ENCODE results near the gene ITPKB.
A peak's percentile ranks its signal among the peaks of the same experiment; 100 is the strongest.
"Not testable (repeated sequence)": the region's sequence is repeated elsewhere in the genome, so short reads cannot be mapped to it uniquely, and the experiment has no call there.

ITPKB gene

GRCh38 chr1:226607268-226607660 is 131.8 kb downstream of the ITPKB start:
- no peak for DNase-seq
- no peak for ATAC-seq
- Mint-ChIP-seq H3K27ac (no peak overlapping the region), H3K4me1 (peaks cover 20% of the 10 kb centered on the region), H3K27me3 (no peaks in the 10 kb centered on the region), H3K9me3 (no peaks in the 10 kb centered on the region), H3K4me3 (no peak overlapping the region)

DNA sequence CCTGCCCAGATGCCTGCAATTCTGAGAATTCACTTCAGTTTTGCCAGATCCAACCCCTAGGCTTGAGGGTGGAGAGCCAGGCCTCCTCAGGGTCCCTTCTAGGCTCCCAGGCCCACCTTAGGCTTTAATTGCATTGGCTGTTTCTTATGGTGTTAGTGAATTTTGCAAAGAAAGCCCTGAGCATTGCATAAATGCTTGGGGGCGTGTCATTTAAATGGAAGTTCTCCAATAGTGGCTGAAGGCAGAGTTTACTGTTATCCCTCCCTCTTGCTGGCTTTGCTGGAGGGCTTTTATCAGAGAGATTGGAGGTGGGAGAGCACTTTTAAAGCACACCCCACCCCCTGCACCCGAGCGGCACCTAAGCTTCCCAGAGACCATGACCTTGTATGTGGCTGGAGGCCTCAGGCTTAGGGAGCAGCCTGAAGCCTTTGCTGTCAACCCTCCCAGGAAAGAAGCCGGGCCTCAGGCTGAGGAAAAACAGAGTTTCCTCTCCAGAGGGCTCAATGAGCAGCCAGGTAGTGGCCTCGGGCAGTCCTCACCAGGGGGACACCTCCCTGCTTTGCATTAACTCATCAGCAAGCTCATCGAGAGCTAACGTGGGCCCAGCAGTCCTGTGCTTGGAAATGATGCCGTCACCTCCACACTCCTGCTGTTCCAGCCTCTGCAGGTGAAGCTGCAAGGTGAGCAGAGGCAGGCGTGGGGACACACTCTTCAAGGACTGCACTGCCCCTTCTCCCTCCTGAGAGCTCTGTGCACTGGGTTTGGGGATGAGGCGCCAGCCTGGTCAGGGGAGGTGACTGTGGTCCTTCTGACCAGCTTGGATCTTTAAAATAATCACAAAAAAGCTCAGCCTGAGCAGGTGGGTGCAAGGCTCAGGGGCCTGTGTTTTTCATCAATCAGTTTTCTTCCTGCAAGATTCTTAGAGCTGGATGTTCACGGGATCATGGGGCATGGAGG is 132.5 kb downstream of the ITPKB start:
- no peaks in the 10 kb centered on the region for H3K27me3 Mint-ChIP-seq
- ATAC-seq = no peak
- H3K9me3 Mint-ChIP-seq = no peaks in the 10 kb centered on the region
- DNase-seq = no peak
- H3K4me1 Mint-ChIP-seq = peaks cover 20% of the 10 kb centered on the region
- no peak overlapping the region for H3K4me3 Mint-ChIP-seq
- no peak overlapping the region for H3K27ac Mint-ChIP-seq

GRCh38 chr1:226605318-226605950 is 133.6 kb downstream of the ITPKB start:
- peaks cover 20% of the 10 kb centered on the region for H3K4me1 Mint-ChIP-seq
- no peaks in the 10 kb centered on the region for H3K9me3 Mint-ChIP-seq
- ATAC-seq (no peak), DNase-seq (no peak)
- H3K27me3 Mint-ChIP-seq = no peaks in the 10 kb centered on the region
- no peak overlapping the region for H3K27ac Mint-ChIP-seq
- H3K4me3 Mint-ChIP-seq = no peak overlapping the region

- no peaks in the 10 kb centered on the region for H3K9me3 Mint-ChIP-seq
- DNase-seq = no peak
- H3K4me1 Mint-ChIP-seq = peaks cover 20% of the 10 kb centered on the region
- H3K27me3 Mint-ChIP-seq = no peaks in the 10 kb centered on the region
- no peak overlapping the region for H3K4me3 Mint-ChIP-seq
- no peak for ATAC-seq
- H3K27ac Mint-ChIP-seq = no peak overlapping the region
Measured at GRCh38 chr1:226604560-226605317, 134.3 kb downstream of the ITPKB start.

- H3K4me1 Mint-ChIP-seq = peaks cover 20% of the 10 kb centered on the region
- no peak overlapping the region for H3K4me3 Mint-ChIP-seq
- ATAC-seq = no peak
- no peaks in the 10 kb centered on the region for H3K9me3 Mint-ChIP-seq
- peak overlapping the region in 1 of 2 donors; percentile 12 for H3K27ac Mint-ChIP-seq
- no peak for DNase-seq
- no peaks in the 10 kb centered on the region for H3K27me3 Mint-ChIP-seq
Measured at GRCh38 chr1:226603858-226604559, 135.1 kb downstream of the ITPKB start.

GRCh38 chr1:226603022-226603857 is 135.8 kb downstream of the ITPKB start:
- Mint-ChIP-seq H3K9me3 (no peaks in the 10 kb centered on the region), H3K4me3 (no peak overlapping the region), H3K4me1 (peaks cover 16% of the 10 kb centered on the region), H3K27ac (no peak overlapping the region), H3K27me3 (peaks cover 6% of the 10 kb centered on the region)
- DNase-seq = no peak
- no peak for ATAC-seq

DNA sequence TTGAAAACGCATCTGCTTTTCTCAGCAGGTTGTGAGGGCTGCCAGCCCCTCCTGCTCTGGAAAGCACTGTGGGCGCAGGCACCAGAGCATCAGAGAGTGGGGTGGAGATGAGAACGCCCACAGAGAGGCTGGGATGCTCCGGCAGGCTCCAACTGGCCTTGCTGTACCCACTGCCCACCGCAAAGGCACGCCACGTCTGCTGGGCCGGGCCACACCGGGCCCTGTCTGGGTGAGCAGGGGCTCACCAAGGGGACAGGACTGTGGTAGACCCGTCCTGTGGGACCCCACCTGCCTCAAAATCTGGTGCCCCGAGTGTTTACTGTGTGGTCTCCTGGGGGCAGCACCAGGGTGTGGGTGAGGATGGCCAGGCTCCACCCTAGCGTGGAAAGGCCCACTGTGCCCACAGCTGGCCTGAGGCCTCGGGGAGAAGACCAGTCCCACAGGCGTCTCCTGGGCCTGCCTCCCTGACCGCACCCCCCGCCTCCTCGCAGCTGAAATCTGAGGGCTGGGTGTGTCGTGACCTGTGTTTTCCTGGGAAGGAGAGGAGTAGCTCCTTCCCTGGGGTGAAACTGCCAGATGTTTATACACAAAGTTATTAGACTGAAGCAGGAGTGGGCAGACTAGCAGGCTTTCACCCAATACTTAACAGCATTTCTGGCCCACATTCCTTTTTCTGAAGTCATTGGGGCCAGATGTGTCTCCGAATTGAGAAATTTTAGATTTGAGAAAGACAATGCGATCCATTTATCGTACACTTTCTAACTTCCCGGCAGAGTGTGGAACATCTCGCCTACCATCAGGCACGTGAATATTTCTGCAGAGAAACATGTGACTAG is 136.7 kb downstream of the ITPKB start:
- Mint-ChIP-seq H3K27ac (peak overlapping the region in 1 of 2 donors; percentile 19), H3K9me3 (no peaks in the 10 kb centered on the region), H3K4me3 (no peak overlapping the region), H3K27me3 (peaks cover 6% of the 10 kb centered on the region), H3K4me1 (peaks cover 16% of the 10 kb centered on the region)
- no peak for ATAC-seq
- DNase-seq = no peak

GRCh38 chr1:226601456-226601855 is 137.6 kb downstream of the ITPKB start:
- Mint-ChIP-seq H3K27me3 (peaks cover 6% of the 10 kb centered on the region), H3K27ac (no peak overlapping the region), H3K4me3 (no peak overlapping the region), H3K4me1 (peaks cover 16% of the 10 kb centered on the region), H3K9me3 (no peaks in the 10 kb centered on the region)
- no peak for DNase-seq
- ATAC-seq = no peak

DNA sequence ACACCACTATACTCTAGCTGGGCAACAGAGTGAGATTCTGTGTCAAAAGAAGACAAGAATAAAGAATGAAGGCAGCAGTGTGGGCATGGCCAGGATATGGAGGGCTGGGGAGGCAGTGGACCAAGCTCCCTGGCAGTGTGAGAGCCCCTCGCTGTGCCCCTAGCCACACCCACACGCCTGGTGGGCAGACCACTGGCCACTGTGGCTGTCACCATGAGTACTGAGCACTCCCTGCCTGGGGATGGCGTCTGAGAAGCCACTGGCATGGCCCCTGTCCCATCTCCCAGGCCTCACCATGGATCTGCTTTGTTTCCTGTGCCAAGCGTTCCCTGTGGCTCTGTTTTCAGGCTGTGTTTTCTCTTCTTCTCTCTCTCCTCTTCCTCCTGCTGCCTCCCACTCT is 138.8 kb downstream of the ITPKB start:
- peaks cover 6% of the 10 kb centered on the region for H3K27me3 Mint-ChIP-seq
- H3K27ac Mint-ChIP-seq = no peak overlapping the region
- ATAC-seq (no peak), DNase-seq (no peak)
- no peak overlapping the region for H3K4me3 Mint-ChIP-seq
- H3K4me1 Mint-ChIP-seq = peaks cover 16% of the 10 kb centered on the region
- H3K9me3 Mint-ChIP-seq = no peaks in the 10 kb centered on the region

DNA sequence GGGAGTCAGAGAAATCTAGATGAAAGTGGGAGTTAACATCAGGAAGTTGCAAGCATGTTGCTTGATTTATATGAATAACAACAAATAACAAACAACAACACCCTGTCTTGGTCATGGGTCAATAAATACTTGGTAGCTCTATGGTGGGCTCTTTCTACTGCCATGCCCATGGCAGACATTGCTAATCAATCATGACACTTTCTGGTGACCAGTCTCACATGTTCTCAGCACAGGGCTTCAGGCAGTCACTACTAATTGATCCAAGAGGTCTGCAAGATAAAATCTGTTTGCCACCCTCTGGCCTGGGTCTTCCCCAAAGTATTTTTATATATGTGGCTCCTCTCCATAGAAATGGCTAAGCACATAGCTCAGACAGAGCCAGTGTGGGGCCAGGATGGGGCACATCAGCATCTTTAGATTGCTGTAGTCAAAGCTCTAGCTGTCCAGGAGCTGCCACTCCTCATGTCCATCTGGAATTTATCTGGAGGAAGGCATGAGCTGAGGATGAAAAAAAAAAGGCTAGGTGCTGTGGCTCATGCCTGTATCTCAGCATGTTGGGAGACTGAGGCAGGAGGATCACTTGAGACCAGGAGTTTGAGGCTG is 139.3 kb downstream of the ITPKB start:
- no peak overlapping the region for H3K4me3 Mint-ChIP-seq
- no peak overlapping the region for H3K27ac Mint-ChIP-seq
- no peak for DNase-seq
- H3K9me3 Mint-ChIP-seq = no peaks in the 10 kb centered on the region
- peaks cover 6% of the 10 kb centered on the region for H3K27me3 Mint-ChIP-seq
- no peak for ATAC-seq
- peaks cover 16% of the 10 kb centered on the region for H3K4me1 Mint-ChIP-seq

DNA sequence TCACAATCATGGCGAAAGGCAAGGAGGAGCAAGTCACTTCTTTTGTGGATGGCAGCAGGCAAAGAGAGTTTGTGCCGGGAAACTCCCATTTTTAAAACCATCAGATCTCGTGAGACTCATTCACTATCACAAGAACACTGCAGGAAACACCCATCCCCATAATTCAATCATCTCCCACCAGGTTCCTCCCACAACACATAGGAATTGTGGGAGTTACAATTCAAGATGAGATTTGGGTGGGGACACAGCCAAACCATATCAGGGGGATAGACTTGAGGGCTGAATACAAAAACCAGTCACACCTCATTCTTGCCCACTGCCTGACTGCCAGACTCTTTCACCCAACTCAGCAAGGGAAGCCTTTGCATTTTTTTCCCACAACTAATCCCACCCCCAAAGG is 140.1 kb downstream of the ITPKB start:
- not testable (repeated sequence) for H3K27me3 Mint-ChIP-seq, ATAC-seq, H3K4me3 Mint-ChIP-seq, H3K9me3 Mint-ChIP-seq, DNase-seq
- Mint-ChIP-seq H3K27ac (peak overlapping the region in 1 of 2 donors; percentile 37), H3K4me1 (peaks cover 12% of the 10 kb centered on the region)

- peak overlapping the region in 1 of 2 donors; percentile 37 for H3K27ac Mint-ChIP-seq
- ATAC-seq (no peak), DNase-seq (no peak)
- no peaks in the 10 kb centered on the region for H3K9me3 Mint-ChIP-seq
- H3K4me3 Mint-ChIP-seq = no peak overlapping the region
- peaks cover 7% of the 10 kb centered on the region for H3K4me1 Mint-ChIP-seq
- H3K27me3 Mint-ChIP-seq = peaks cover 6% of the 10 kb centered on the region
Measured at GRCh38 chr1:226598455-226598849, 140.6 kb downstream of the ITPKB start.

DNA sequence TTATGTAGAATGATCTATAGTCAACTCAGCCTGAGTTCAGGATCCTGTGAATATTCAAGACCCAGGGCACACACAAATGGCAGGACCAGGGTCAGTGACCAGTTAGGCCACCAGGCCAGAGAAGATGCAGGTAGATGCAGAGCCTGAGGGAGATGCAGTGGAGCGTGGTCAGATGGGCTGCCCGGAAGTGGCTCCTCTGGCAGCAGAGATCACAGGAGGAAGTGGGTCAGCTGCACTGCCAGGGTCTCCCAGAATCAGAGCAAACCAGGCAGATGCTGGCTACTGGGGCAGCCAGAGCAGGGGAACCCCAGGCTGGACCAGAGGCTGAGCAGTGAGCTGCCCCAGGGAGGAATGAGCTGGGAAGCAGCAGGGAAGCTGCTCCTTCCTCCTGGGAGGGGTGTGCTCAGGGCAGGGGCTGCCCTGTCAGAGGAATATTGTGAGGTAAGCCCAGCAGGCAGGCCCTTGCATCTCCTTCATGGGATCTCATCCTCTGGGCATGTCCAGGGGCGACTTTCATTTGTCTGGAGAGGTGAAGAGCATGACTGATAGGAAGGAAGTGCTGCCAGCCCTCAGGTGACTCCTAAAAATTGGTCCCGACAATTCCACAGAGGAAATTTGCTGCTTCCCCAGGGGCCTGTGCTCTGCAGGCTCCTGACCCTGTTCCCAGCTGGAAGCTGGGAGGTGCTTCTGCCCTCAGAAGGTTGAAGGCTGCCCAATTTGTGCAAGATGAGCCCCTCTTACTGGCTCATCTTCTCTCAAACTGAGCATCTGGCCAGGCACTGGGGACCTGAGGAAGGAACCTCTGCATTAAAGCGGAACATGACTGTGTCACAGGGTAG is 141.2 kb downstream of the ITPKB start:
- DNase-seq (no peak), ATAC-seq (no peak)
- Mint-ChIP-seq H3K9me3 (no peaks in the 10 kb centered on the region), H3K27ac (peak overlapping the region in 1 of 2 donors; percentile 85), H3K4me3 (no peak overlapping the region), H3K4me1 (peaks cover under 1% of the 10 kb centered on the region), H3K27me3 (peaks cover 6% of the 10 kb centered on the region)

Measured in stimulated activated naive CD8-positive, alpha-beta T cell treated with anti-CD3 and anti-CD28 coated beads, Interleukin-15, amount 100 ng/mL, for 72 hours (primary cell).